Activated CD8-positive, alpha-beta T cell treated with anti-CD3 and anti-CD28 coated beads for 36 hours (primary cell): ENCODE data around the gene CLDN2. TPM values are rescaled to one million over a fixed set of nuclear protein-coding genes. Genes with fewer than 3 reads are reported as not detected.

Experiments used
- ATAC-seq: fragments of 200-7000 bp; cut with Tn5 transposase; one replicate; pipeline ENCODE4 v1.10.0; 2021; ENCODE audit warnings: mild to moderate bottlenecking, moderate library complexity
- CTCF ChIA-PET: fragments of 350-600 bp; sonication (Branson Sonifier 250); formaldehyde crosslinking; loops from one replicate; lab custom pipeline; 2021; ENCODE audit warnings: antibody characterized with exemption; lab: Charles Lee
- POLR2A ChIA-PET: fragments of 350-600 bp; sonication (Branson Sonifier 250); formaldehyde crosslinking; loops from one replicate; lab custom pipeline; 2021; ENCODE audit warnings: antibody characterized with exemption; lab: Charles Lee
- DNase-seq: peaks from one replicate; pipeline ENCODE4 v3.0.0-alpha.2; 2020
- H3K27ac Mint-ChIP-seq: one replicate; pipeline ENCODE4 v1.8.0; 2021; ENCODE audit warnings: mild to moderate bottlenecking, mixed read lengths
- H3K27me3 Mint-ChIP-seq: one replicate; pipeline ENCODE4 v1.8.0; 2021; ENCODE audit warnings: mixed read lengths
- H3K36me3 Mint-ChIP-seq: one replicate; pipeline ENCODE4 v1.8.0; 2021; ENCODE audit warnings: low read depth, mixed read lengths
- H3K4me1 Mint-ChIP-seq: one replicate; pipeline ENCODE4 v1.8.0; 2021; ENCODE audit warnings: low read depth, mixed read lengths
- H3K4me3 Mint-ChIP-seq: one replicate; pipeline ENCODE4 v1.8.0; 2021; ENCODE audit warnings: mild to moderate bottlenecking, moderate library complexity, mixed read lengths
- H3K9me3 Mint-ChIP-seq: one replicate; pipeline ENCODE4 v1.8.0; 2021; ENCODE audit warnings: mixed read lengths
- intact Hi-C: fragments of 100-400 bp; cut with micrococcal nuclease; formaldehyde crosslinking; loops from one replicate; pipeline ENCODE4 v1.10.0; 2022
- total RNA-seq, 2 experiments: library from RNA; stranded (reverse); gene quantifications; one replicate each; pipeline ENCODE4 v1.2.3, GENCODE V29; 2021
- TF ChIP-seq, protein P1 (sequence below): fragments of 200-600 bp; IDR thresholded peaks from one replicate; pipeline ENCODE4 v1.8.0; 2022; ENCODE audit warnings: antibody characterized with exemption, mild to moderate bottlenecking

Gene CLDN2
- total RNA-seq, 2 experiments from 2014 or later: not detected

DNA sequence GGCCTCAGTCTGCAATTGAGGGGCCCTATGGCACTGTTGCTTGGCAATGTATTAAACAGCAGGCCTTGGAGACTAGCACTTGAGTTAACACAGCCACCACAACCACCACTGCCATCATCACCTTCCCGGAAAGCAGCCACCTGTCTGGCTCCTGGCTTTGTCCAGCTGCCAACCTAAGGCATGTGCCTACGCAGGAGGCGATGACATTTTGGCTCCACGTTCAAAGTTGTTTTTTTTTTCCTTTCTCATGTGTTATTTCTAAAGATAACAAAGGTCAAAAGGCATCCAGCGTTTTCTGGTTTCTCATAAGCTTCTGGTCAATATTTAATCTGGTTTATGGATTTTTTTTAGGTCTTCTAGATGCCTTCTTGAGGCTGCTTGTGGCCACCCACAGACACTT lies 7.5 kb downstream of the CLDN2 start:
- no peak overlapping the region for H3K27ac Mint-ChIP-seq
- no peak for DNase-seq
- intact Hi-C loops: no loop called here
- POLR2A ChIA-PET: interaction anchor here (1.5 kb wide), 1 partner anchor 15 kb away, joined by 3 read pairs; no protein-coding TSS in a partner anchor
- CTCF ChIA-PET: no interaction called here
- TF ChIP-seq, protein P1, sequence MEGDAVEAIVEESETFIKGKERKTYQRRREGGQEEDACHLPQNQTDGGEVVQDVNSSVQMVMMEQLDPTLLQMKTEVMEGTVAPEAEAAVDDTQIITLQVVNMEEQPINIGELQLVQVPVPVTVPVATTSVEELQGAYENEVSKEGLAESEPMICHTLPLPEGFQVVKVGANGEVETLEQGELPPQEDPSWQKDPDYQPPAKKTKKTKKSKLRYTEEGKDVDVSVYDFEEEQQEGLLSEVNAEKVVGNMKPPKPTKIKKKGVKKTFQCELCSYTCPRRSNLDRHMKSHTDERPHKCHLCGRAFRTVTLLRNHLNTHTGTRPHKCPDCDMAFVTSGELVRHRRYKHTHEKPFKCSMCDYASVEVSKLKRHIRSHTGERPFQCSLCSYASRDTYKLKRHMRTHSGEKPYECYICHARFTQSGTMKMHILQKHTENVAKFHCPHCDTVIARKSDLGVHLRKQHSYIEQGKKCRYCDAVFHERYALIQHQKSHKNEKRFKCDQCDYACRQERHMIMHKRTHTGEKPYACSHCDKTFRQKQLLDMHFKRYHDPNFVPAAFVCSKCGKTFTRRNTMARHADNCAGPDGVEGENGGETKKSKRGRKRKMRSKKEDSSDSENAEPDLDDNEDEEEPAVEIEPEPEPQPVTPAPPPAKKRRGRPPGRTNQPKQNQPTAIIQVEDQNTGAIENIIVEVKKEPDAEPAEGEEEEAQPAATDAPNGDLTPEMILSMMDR: no peak
- no peaks in the 10 kb centered on the region for H3K27me3 Mint-ChIP-seq
- H3K36me3 Mint-ChIP-seq: no peaks in the 10 kb centered on the region
- no peak for ATAC-seq
- H3K4me1 Mint-ChIP-seq: no peaks in the 10 kb centered on the region
- H3K4me3 Mint-ChIP-seq: no peak overlapping the region
- no peaks in the 10 kb centered on the region for H3K9me3 Mint-ChIP-seq

DNA sequence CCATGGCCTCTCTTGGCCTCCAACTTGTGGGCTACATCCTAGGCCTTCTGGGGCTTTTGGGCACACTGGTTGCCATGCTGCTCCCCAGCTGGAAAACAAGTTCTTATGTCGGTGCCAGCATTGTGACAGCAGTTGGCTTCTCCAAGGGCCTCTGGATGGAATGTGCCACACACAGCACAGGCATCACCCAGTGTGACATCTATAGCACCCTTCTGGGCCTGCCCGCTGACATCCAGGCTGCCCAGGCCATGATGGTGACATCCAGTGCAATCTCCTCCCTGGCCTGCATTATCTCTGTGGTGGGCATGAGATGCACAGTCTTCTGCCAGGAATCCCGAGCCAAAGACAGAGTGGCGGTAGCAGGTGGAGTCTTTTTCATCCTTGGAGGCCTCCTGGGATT lies 8.0 kb downstream of the CLDN2 start:
- DNase-seq: no peak
- TF ChIP-seq, protein P1: no peak
- H3K36me3 Mint-ChIP-seq: no peaks in the 10 kb centered on the region
- ChIA-PET CTCF (no interaction called here), POLR2A (interaction anchor here (1.5 kb wide), 1 partner anchor 14 kb away, joined by 3 read pairs; no protein-coding TSS in a partner anchor)
- intact Hi-C loops: no loop called here
- no peaks in the 10 kb centered on the region for H3K27me3 Mint-ChIP-seq
- H3K4me1 Mint-ChIP-seq: no peaks in the 10 kb centered on the region
- no peak overlapping the region for H3K27ac Mint-ChIP-seq
- no peak for ATAC-seq
- H3K4me3 Mint-ChIP-seq: no peak overlapping the region
- no peaks in the 10 kb centered on the region for H3K9me3 Mint-ChIP-seq

DNA sequence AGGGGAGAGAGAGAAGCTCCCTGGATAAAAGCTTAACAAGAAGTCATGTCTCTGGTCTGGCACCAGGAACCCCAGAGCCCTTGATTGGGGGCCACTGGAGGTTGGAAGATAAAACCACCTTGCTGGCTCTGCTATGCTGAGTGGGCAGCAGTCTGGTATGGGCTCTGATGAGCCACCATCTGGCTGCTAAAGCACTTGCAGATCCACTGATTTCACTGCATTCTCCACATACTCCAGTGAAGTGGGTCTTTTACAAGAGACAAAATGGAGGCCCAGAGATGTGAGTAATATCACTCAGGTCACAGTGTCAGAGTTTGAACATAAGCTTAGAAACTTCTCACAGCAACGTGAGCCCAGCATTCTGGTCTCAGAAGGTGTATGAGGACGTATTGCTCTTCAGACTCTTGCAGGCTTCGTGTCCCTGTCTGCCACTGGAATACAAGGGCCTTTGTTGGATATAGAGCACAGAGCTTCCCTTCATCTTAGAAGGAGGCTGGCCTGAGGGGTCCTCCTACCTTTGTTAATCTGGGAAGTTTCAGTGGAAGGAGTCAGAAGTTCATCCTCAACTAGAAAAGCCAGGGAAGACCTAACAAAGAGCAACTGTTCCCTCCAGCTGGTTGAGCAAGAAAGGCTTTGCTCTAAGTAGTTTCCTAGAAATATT lies 11.8 kb downstream of the CLDN2 start:
- Mint-ChIP-seq H3K4me1 (no peaks in the 10 kb centered on the region), H3K27ac (no peak overlapping the region), H3K36me3 (no peaks in the 10 kb centered on the region), H3K4me3 (no peak overlapping the region), H3K9me3 (no peaks in the 10 kb centered on the region), H3K27me3 (no peaks in the 10 kb centered on the region)
- ATAC-seq (no peak), DNase-seq (no peak)
- CTCF ChIA-PET: interaction anchor here (1.2 kb wide), 1 partner anchor 33 kb away, joined by 4 read pairs; no protein-coding TSS in a partner anchor
- TF ChIP-seq, protein P1: no peak
- intact Hi-C loops: no loop called here
- POLR2A ChIA-PET: no interaction called here

DNA sequence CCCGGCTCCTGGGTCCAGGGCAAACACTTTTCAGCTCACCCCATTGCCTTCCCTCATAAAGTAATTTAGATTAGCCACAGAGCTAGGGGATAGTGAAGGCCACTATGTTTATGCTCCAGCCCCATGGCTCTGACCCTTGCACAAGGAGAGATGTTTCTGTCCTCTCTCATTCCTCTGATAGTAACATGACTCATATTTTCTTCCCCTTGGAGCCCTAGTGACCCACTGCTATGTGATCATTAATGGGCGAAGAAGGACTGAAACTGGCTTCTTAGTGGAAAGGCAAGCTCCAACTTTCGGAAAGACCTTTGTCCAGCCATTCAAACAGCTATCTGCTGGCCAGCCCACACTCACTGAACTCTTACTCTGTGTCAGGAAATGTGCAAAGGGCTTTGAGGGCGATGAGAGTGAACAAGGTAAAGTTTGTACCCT lies 12.3 kb downstream of the CLDN2 start:
- Mint-ChIP-seq H3K27me3 (no peaks in the 10 kb centered on the region), H3K27ac (no peak overlapping the region), H3K36me3 (no peaks in the 10 kb centered on the region), H3K4me3 (no peak overlapping the region), H3K4me1 (no peaks in the 10 kb centered on the region), H3K9me3 (no peaks in the 10 kb centered on the region)
- DNase-seq: no peak
- intact Hi-C loops: no loop called here
- ChIA-PET CTCF (interaction anchor here (1.2 kb wide), 1 partner anchor 34 kb away, joined by 4 read pairs; no protein-coding TSS in a partner anchor), POLR2A (no interaction called here)
- TF ChIP-seq, protein P1: no peak
- no peak for ATAC-seq

DNA sequence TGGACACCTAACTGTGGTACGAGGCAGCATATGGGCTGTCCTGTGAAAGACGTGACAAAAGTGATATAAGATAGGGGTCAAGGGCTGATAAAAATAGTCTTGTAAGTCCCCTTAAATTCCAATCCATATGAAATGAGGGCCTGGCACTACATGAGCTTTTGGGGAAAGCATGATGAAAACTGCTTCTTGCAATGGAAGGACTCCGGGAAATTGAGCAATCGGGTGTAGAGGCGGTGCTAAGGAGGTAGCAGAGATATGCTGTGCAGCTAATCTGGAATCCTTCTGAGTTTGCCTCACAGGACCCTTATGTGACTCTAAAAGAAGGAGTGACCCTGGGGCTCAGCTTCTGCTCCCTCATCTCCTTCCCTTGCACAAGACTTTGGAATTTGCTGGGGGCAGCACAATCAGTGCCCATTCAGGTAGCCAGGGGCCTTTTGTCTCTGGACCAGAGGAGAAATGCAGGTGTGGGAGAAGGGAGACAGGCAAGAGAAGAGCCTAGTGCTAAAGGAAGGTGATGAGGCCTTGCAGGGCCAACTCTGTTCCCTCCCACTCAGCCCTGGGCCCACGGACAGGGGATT lies 12.8 kb downstream of the CLDN2 start:
- ChIA-PET CTCF (interaction anchor here (1.2 kb wide), 1 partner anchor 34 kb away, joined by 4 read pairs; no protein-coding TSS in a partner anchor), POLR2A (no interaction called here)
- H3K27ac Mint-ChIP-seq: no peak overlapping the region
- ATAC-seq (no peak), DNase-seq (no peak)
- TF ChIP-seq, protein P1: no peak
- H3K9me3 Mint-ChIP-seq: no peaks in the 10 kb centered on the region
- no peaks in the 10 kb centered on the region for H3K27me3 Mint-ChIP-seq
- H3K36me3 Mint-ChIP-seq: no peaks in the 10 kb centered on the region
- intact Hi-C loops: no loop called here
- H3K4me1 Mint-ChIP-seq: no peaks in the 10 kb centered on the region
- H3K4me3 Mint-ChIP-seq: no peak overlapping the region
